Left ventricle myocardium inferior (tissue), 1 donor: ENCODE data around the gene COL16A1. TPM values are rescaled to one million over a fixed set of nuclear protein-coding genes. Genes with fewer than 3 reads are reported as not detected.

Source experiments
- DNase-seq: peaks from one replicate; pipeline ENCODE4 v3.0.0-alpha.2; 2020
- H3K27ac ChIP-seq: fragments of 200-600 bp; replicated peaks from 2 replicates; pipeline ENCODE4 v1.8.0; 2021
- H3K27me3 ChIP-seq: fragments of 200-600 bp; 2 replicates; pipeline ENCODE4 v1.8.0; 2021; ENCODE audit warnings: low read depth
- H3K36me3 ChIP-seq: fragments of 200-600 bp; 2 replicates; pipeline ENCODE4 v1.8.0; 2021
- H3K4me1 ChIP-seq: fragments of 200-600 bp; 2 replicates; pipeline ENCODE4 v1.8.0; 2021
- H3K4me3 ChIP-seq: fragments of 200-600 bp; 2 replicates; pipeline ENCODE4 v1.8.0; 2021; ENCODE audit warnings: mild to moderate bottlenecking, moderate library complexity
- H3K9me3 ChIP-seq: fragments of 200-600 bp; replicated peaks from 2 replicates; pipeline ENCODE4 v1.8.0; 2021
- intact Hi-C: fragments of 100-400 bp; cut with micrococcal nuclease; formaldehyde crosslinking; loops from one replicate; pipeline ENCODE4 v1.11.0; 2022
- total RNA-seq: library from RNA; stranded (reverse); fragmentation: NEBNext Ultra II Directional; extraction: Animal tissue kit (Norgen Biotek cat#: 25700); gene quantifications from one replicate; pipeline ENCODE4 v1.2.1, GENCODE V29; 2021
- TF ChIP-seq, protein P1 (sequence below): fragments of 200-600 bp; IDR thresholded peaks from 2 replicates; pipeline ENCODE4 v1.8.0; 2021; ENCODE audit warnings: antibody characterized with exemption, mild to moderate bottlenecking, borderline replicate concordance
- donor health status: DM: no; HTN: yes; CAD: no; lungs with severe emphysema.

COL16A1 gene
- total RNA-seq, 1 donor from 2014 or later = 18.3 TPM

DNA sequence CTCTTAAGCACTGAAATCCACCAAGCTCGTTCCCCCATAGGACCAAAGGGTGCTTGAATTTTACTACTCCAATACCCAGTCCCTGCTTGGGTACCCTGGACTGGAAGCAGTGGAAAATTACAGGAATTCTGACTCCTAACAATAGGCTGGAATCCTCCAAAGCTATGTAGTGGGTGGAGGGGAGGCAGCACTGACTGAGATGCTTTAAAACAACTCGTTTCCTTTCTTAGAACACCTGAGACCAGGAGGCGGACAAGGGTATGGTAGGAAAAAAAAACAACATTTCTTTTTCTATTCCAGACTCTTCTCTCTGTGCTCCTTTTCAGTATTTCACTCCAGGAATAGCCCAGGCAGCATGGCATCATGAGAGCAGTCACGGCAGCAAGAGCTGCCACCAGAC lies 61.5 kb downstream of the COL16A1 start:
- intact Hi-C loops = no loop called here
- no peak for DNase-seq
- no peaks in the 10 kb centered on the region for H3K9me3 ChIP-seq
- peaks cover 89% of the 10 kb centered on the region for H3K4me1 ChIP-seq
- no peak overlapping the region for H3K4me3 ChIP-seq
- H3K27ac ChIP-seq = peak overlapping the region; percentile 10
- H3K27me3 ChIP-seq = no peaks in the 10 kb centered on the region
- no peaks in the 10 kb centered on the region for H3K36me3 ChIP-seq
- TF ChIP-seq, protein P1, sequence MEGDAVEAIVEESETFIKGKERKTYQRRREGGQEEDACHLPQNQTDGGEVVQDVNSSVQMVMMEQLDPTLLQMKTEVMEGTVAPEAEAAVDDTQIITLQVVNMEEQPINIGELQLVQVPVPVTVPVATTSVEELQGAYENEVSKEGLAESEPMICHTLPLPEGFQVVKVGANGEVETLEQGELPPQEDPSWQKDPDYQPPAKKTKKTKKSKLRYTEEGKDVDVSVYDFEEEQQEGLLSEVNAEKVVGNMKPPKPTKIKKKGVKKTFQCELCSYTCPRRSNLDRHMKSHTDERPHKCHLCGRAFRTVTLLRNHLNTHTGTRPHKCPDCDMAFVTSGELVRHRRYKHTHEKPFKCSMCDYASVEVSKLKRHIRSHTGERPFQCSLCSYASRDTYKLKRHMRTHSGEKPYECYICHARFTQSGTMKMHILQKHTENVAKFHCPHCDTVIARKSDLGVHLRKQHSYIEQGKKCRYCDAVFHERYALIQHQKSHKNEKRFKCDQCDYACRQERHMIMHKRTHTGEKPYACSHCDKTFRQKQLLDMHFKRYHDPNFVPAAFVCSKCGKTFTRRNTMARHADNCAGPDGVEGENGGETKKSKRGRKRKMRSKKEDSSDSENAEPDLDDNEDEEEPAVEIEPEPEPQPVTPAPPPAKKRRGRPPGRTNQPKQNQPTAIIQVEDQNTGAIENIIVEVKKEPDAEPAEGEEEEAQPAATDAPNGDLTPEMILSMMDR = no peak

DNA sequence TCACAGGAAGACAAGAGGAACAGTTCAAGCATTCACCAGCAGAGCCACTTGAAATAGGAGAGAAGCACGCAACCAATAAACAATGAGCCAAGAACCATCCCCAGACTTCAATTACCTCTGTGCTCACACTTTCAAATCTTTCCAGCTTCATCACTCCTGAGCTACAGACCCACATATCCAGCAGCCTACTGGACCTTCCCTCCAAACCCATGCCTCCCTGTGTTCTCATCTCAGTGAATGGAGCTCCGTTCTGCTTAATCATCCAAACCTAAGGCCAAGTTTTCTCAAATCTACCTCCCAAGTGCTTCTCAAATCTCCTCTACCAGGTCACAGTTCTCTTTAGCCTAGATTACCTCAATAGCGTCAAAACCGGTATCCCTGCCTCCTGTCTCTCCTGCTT lies 62.9 kb downstream of the COL16A1 start:
- intact Hi-C loops = no loop called here
- TF ChIP-seq, protein P1 = no peak
- no peak overlapping the region for H3K4me3 ChIP-seq
- no peak for DNase-seq
- no peaks in the 10 kb centered on the region for H3K36me3 ChIP-seq
- H3K4me1 ChIP-seq = peaks cover 95% of the 10 kb centered on the region
- peak overlapping the region; percentile 32 for H3K27ac ChIP-seq
- no peaks in the 10 kb centered on the region for H3K27me3 ChIP-seq
- H3K9me3 ChIP-seq = no peaks in the 10 kb centered on the region

DNA sequence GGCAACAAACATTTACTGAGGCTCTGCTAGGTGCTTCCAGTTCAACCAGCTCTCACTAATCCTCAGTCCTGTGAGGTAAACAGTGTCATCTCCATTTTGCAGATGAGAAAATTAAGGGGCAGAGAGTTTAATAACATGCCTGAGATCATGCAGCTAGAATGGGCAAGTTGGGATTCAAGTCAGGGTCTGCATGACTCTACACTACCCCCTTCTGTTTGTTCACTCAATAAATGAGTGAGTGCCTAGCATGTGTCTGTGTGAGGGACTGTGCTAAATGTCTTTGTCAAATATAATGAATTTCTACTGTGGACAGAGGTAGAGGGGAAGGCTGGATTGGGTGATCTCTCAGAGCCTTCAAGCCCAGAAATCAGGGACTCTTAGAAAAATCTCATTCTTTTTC lies 63.6 kb downstream of the COL16A1 start:
- no peak for DNase-seq
- no peaks in the 10 kb centered on the region for H3K27me3 ChIP-seq
- no peak overlapping the region for H3K4me3 ChIP-seq
- TF ChIP-seq, protein P1 = no peak
- H3K4me1 ChIP-seq = peaks cover 94% of the 10 kb centered on the region
- no peak overlapping the region for H3K27ac ChIP-seq
- H3K9me3 ChIP-seq = no peaks in the 10 kb centered on the region
- H3K36me3 ChIP-seq = peaks cover 2% of the 10 kb centered on the region
- intact Hi-C loops = no loop called here

DNA sequence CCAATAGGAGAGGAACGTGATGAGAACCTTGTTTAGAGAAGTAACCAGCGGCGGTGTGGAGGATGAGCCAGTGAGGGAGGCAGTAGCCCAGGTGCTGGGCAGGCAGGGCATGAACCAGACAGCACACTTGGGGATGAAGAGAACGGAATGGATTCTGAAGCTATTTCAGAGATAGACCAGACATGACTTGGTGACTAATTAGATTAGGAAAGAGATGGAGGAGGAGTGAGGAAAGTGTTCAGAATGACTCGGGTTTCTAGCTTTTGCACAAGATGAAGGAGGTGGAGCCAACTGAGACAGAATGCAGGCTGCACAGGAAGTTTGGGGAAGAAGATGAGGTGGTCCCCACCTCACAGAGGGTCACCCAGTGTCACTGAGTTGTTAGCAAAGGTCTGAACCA lies 64.3 kb downstream of the COL16A1 start:
- Histone ChIP-seq H3K27ac (no peak overlapping the region), H3K9me3 (no peaks in the 10 kb centered on the region), H3K27me3 (no peaks in the 10 kb centered on the region), H3K4me3 (no peak overlapping the region), H3K36me3 (peaks cover 8% of the 10 kb centered on the region), H3K4me1 (peaks cover 99% of the 10 kb centered on the region)
- DNase-seq = no peak
- TF ChIP-seq, protein P1 = no peak
- intact Hi-C loops = no loop called here

DNA sequence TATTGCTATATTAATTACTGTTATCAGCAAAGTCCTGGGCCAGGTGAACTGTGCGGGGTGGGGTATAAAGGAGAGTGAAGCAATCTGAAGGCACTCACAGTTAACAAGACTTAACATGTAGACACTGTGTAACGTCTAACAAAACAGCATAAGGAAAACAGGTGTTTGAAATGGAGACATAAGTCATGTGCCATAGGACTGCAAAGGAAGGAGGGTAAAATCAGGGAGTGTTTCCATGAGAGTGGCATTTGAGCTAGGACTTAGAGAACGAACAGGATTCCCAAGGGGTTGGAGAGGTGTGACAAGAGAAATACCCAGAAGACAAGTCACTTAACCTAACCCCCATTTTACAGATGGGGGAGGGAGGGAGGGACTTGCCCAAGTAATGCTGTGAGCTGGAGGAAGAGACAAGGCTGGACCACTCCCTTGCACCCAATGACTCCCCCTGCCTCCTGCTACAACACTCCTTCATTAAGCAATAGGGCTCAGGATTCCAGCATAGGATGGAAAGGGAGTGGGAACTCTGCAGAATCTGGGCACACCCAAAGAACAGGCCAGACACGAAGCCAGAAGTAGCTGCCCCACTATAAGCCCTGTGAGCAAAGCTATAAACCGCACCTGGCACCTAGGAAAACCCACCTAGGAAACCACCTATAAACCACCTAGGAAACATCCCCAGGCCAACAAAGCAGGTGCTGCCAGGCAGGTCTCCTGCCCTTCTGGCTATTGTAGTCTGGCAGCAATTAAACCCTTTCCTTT lies 65.7 kb downstream of the COL16A1 start:
- intact Hi-C loops = no loop called here
- Histone ChIP-seq H3K27ac (peak overlapping the region; percentile 21), H3K27me3 (no peaks in the 10 kb centered on the region), H3K4me1 (peaks cover 99% of the 10 kb centered on the region), H3K9me3 (no peaks in the 10 kb centered on the region), H3K36me3 (peaks cover 18% of the 10 kb centered on the region), H3K4me3 (no peak overlapping the region)
- DNase-seq = no peak
- TF ChIP-seq, protein P1 = no peak
